NCI-H774 (cell line): ENCODE data around the gene GLIS1.
A peak's percentile ranks its signal among the peaks of the same experiment; 100 is the strongest.

Experiments used
- DNase-seq: peaks from one replicate; lab custom pipeline; 2025; lab: John Stamatoyannopoulos, UW

The GLIS1 gene

GRCh38 chr1:53593758-53594380 is 145.1 kb downstream of the GLIS1 start:
- peak; percentile 17 for DNase-seq

GRCh38 chr1:53592985-53593757 is 145.8 kb downstream of the GLIS1 start:
- no peak for DNase-seq

- DNase-seq: no peak
Observed at GRCh38 chr1:53592521-53592982, 146.4 kb downstream of the GLIS1 start.

- no peak for DNase-seq
Observed at GRCh38 chr1:53591924-53592323, 147.0 kb downstream of the GLIS1 start.

- no peak for DNase-seq
Observed at GRCh38 chr1:53590531-53591515, 148.1 kb downstream of the GLIS1 start.

GRCh38 chr1:53590104-53590503 is 148.9 kb downstream of the GLIS1 start:
- no peak for DNase-seq

GRCh38 chr1:53589043-53589887 is 149.7 kb downstream of the GLIS1 start:
- DNase-seq: no peak

GRCh38 chr1:53588053-53588779 is 150.7 kb downstream of the GLIS1 start:
- no peak for DNase-seq

GRCh38 chr1:53587252-53587988 is 151.5 kb downstream of the GLIS1 start:
- DNase-seq: no peak

GRCh38 chr1:53586765-53587164 is 152.2 kb downstream of the GLIS1 start:
- no peak for DNase-seq

- no peak for DNase-seq
Observed at GRCh38 chr1:53585565-53585964, 153.4 kb downstream of the GLIS1 start.

- DNase-seq: no peak
Observed at GRCh38 chr1:53585129-53585528, 153.8 kb downstream of the GLIS1 start.

GRCh38 chr1:53584777-53585107 is 154.2 kb downstream of the GLIS1 start:
- no peak for DNase-seq

- no peak for DNase-seq
Observed at GRCh38 chr1:53583868-53584776, 154.8 kb downstream of the GLIS1 start.

GRCh38 chr1:53583021-53583867 is 155.7 kb downstream of the GLIS1 start:
- no peak for DNase-seq

GRCh38 chr1:53582211-53583020 is 156.5 kb downstream of the GLIS1 start:
- DNase-seq: no peak

- DNase-seq: no peak
Observed at GRCh38 chr1:53581476-53581875, 157.5 kb downstream of the GLIS1 start.
